ENCODE data around the gene CCDC110. TPM values are rescaled to one million over a fixed set of nuclear protein-coding genes. Genes with fewer than 3 reads are reported as not detected.

The CCDC110 gene
- total and polyA plus RNA-seq, 2 of the 13 experiments (the other 11 are each of a cell fraction or from before 2014, with no cell fraction given): not detected

GRCh38 chr4:185396724-185397385 is 74.7 kb downstream of the CCDC110 start, which contains the start of gene ANKRD37 (continued):
- TF ChIP-seq ZNF333 (CRISPR knock-in tag; IDR thresholded peaks at IDR 0.05; ENCODE audit: borderline replicate concordance) (peak; percentile 26; the same call in 1 of the 2 replicates), ARID3A (IDR thresholded peaks at IDR 0.05; ENCODE audit: low read depth, low read length) (no peak), ZBTB39 (CRISPR knock-in tag; IDR thresholded peaks at IDR 0.05) (peak; percentile 83; the same call in 1 of the 2 replicates), ZBTB42 (CRISPR knock-in tag; IDR thresholded peaks at IDR 0.05) (0 out of 2 replicates have a peak, but pooled peaks have one; percentile 1), CERS6 (CRISPR knock-in tag; IDR thresholded peaks at IDR 0.05) (no peak), ZBTB21 (CRISPR knock-in tag; IDR thresholded peaks at IDR 0.05) (no peak), ZNF180 (CRISPR knock-in tag; IDR thresholded peaks at IDR 0.05; ENCODE audit: borderline replicate concordance, low read depth) (no peak), ZNF292 (CRISPR knock-in tag; IDR thresholded peaks at IDR 0.05; ENCODE audit: borderline replicate concordance, low read depth) (0 out of 2 replicates have a peak, but pooled peaks have one; percentile 31), ARHGAP35 (CRISPR knock-in tag; IDR thresholded peaks at IDR 0.05; ENCODE audit: borderline replicate concordance) (no peak; the same call in 1 of the 2 replicates), CSRNP1 (CRISPR knock-in tag; IDR thresholded peaks at IDR 0.05) (peak; percentile 1; the same call in 1 of the 2 replicates), SIN3A (IDR thresholded peaks at IDR 0.05; ENCODE audit: borderline replicate concordance, low read depth, low read length) (peak; percentile 91; the same call in 1 of the 2 replicates), ELF3 (CRISPR knock-in tag; IDR thresholded peaks at IDR 0.05) (peak; percentile 15; the same call in 1 of the 2 replicates), MYPOP (CRISPR knock-in tag; IDR thresholded peaks at IDR 0.05) (0 out of 2 replicates have a peak, but pooled peaks have one; percentile 34), SIX1 (CRISPR knock-in tag; IDR thresholded peaks at IDR 0.05; ENCODE audit: borderline replicate concordance) (peak; percentile 84; the same call in 1 of the 2 replicates), ZFP37 (CRISPR knock-in tag; IDR thresholded peaks at IDR 0.05; ENCODE audit: borderline replicate concordance) (no peak)
- TF ChIP-seq, protein P1, sequence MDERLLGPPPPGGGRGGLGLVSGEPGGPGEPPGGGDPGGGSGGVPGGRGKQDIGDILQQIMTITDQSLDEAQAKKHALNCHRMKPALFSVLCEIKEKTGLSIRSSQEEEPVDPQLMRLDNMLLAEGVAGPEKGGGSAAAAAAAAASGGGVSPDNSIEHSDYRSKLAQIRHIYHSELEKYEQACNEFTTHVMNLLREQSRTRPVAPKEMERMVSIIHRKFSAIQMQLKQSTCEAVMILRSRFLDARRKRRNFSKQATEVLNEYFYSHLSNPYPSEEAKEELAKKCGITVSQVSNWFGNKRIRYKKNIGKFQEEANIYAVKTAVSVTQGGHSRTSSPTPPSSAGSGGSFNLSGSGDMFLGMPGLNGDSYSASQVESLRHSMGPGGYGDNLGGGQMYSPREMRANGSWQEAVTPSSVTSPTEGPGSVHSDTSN (CRISPR knock-in tag; IDR thresholded peaks at IDR 0.05): no peak
- TF ChIP-seq, protein P2, sequence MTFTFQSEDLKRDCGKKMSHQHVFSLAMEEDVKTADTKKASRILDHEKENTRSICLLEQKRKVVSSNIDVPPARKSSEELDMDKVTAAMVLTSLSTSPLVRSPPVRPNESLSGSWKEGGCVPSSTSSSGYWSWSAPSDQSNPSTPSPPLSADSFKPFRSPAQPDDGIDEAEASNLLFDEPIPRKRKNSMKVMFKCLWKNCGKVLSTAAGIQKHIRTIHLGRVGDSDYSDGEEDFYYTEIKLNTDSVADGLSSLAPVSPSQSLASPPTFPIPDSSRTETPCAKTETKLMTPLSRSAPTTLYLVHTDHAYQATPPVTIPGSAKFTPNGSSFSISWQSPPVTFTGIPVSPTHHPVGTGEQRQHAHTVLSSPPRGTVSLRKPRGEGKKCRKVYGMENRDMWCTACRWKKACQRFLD (CRISPR knock-in tag; IDR thresholded peaks at IDR 0.05; ENCODE audit: borderline replicate concordance): no peak
